ENCODE data around the gene NOP9.

DNA sequence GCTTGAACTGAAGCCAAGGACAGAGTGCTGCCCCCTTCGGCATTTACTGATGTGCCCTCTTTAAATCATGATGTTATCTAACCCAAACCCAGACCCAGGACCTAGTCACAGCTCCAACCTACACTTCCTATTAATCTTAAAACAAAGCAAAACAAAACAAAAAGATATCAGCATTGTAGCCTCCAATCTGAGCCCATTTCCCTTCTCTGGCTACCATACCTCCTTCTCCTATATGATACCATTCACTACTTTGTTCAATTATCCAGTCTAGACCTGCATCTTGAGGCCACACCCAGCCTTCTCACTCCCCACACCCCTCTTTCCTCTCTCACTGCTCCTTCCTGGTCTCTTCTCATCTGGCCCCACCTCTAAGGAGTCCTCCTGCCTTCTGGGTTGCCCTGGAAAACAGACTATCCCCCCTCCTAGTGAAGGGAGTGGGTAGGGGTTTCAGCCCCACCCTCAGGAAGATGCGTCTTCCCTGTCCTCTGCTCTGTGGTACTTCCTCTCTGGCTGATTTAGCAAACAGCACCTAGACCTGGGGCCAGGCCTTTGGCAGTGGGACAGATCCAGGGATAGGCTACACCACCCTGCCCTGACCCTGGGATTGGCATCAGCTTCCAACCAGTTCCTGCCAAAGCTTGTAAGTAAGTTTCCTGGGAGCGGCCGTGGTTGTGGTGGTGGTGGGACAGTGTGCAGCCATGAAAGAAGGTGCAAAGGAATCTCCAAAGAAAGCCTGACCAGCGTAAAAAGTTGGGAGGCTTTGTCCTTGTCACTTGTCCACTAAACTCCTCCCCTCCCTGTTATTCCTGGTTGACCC lies 14.9 kb downstream of the NOP9 start:
- no peak for TF ChIP-seq POLR2A (conservative IDR thresholded peaks at IDR 0.05)
- no peak for TF ChIP-seq GATA2 (CRISPR knock-in tag; IDR thresholded peaks at IDR 0.05)
- TF ChIP-seq, protein P1, sequence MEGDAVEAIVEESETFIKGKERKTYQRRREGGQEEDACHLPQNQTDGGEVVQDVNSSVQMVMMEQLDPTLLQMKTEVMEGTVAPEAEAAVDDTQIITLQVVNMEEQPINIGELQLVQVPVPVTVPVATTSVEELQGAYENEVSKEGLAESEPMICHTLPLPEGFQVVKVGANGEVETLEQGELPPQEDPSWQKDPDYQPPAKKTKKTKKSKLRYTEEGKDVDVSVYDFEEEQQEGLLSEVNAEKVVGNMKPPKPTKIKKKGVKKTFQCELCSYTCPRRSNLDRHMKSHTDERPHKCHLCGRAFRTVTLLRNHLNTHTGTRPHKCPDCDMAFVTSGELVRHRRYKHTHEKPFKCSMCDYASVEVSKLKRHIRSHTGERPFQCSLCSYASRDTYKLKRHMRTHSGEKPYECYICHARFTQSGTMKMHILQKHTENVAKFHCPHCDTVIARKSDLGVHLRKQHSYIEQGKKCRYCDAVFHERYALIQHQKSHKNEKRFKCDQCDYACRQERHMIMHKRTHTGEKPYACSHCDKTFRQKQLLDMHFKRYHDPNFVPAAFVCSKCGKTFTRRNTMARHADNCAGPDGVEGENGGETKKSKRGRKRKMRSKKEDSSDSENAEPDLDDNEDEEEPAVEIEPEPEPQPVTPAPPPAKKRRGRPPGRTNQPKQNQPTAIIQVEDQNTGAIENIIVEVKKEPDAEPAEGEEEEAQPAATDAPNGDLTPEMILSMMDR (IDR thresholded peaks at IDR 0.05 in 2 of 3, conservative IDR thresholded peaks at IDR 0.05 in 1 of 3; ENCODE audit: insufficient read depth in 2 of 3, low read depth in 1 of 3, low read length in 3 of 3): no peak
- no peak for TF ChIP-seq RCOR1 (IDR thresholded peaks at IDR 0.05; ENCODE audit: borderline replicate concordance in 1 of 2, low read depth in 2 of 2, low read length in 2 of 2)
- no peak for TF ChIP-seq HDGF (IDR thresholded peaks at IDR 0.05)
- TF ChIP-seq MIER1 (IDR thresholded peaks at IDR 0.05; ENCODE audit: low read depth): no peak
- no peak for TF ChIP-seq EZH2 (IDR thresholded peaks at IDR 0.05; ENCODE audit: borderline replicate concordance, low read depth, low read length)
- TF ChIP-seq POLR2H (tag; IDR thresholded peaks at IDR 0.05; ENCODE audit: low read depth): no peak
- no peak for TF ChIP-seq ZNF143 (CRISPR knock-in tag; IDR thresholded peaks at IDR 0.05)
- no peak for TF ChIP-seq POLR2AphosphoS5 (IDR thresholded peaks at IDR 0.05; ENCODE audit: control insufficient read depth, insufficient read depth, low read depth, low read length)
- no peak for TF ChIP-seq ZNF263 (CRISPR knock-in tag; IDR thresholded peaks at IDR 0.05; ENCODE audit: borderline replicate concordance)
